Measurements from ENCODE around the gene IQCK. TPM values are rescaled to one million over a fixed set of nuclear protein-coding genes. Genes with fewer than 3 reads are reported as not detected.

Gene IQCK
- total and polyA plus RNA-seq, 2 experiments from 2014 or later = 7.2 to 11.8 TPM

DNA sequence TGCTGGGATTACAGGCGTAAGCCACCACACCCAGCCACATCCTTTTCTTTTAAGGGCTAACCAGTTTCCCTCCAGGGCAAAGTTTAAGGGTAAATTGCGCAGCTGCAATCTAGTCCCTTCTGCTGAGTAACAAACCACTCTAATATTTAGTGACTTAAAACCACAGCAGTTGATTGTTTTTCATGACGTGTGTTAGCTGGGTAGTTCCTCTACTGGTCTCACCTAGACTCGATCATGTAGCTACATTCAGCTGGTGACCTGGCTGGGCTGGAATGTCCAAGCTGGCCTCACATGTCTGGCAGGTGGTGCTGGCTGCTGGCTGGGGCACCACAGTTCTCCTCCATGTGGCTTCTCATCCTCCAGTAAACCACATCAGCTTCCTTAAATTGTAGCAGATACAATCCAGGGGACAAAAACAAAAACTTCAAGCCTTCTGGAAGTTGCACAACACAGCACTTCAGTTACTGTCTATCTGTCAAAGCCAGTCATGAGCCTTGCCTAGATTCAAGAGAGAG is 91.1 kb downstream of the IQCK start:
- Histone ChIP-seq H3K4me3 (no peak overlapping the region), H3K27ac (peak overlapping the region; percentile 87), H3K9me2 (replicated peaks; ENCODE audit: insufficient read depth) (no peaks in the 10 kb centered on the region), H3K4me1 (ENCODE audit: insufficient read depth) (peaks cover 16% of the 10 kb centered on the region), H3K9me3 (ENCODE audit: low read depth) (no peaks in the 10 kb centered on the region), H3K36me3 (replicated peaks; ENCODE audit: insufficient read depth, low read depth) (no peaks in the 10 kb centered on the region), H2AFZ (no peak overlapping the region), H3K27me3 (no peaks in the 10 kb centered on the region), H3K4me2 (no peak overlapping the region), H3K79me2 (no peaks in the 10 kb centered on the region), H4K20me1 (ENCODE audit: insufficient read depth, poor library complexity, severe bottlenecking) (no peaks in the 10 kb centered on the region)
- WGBS (ENCODE audit: low lambda C conversion rate, missing lambda C conversion rate) = 87% methylated on average over 4 of the region's 4 CpGs
- no peak for TF ChIP-seq EZH2phosphoT487 (IDR thresholded peaks at IDR 0.05; ENCODE audit: low read depth, severe bottlenecking, unreplicated experiment)
- TF ChIP-seq EZH2 (IDR thresholded peaks at IDR 0.05; ENCODE audit: borderline replicate concordance) = no peak
- no peak for TF ChIP-seq CTCF (IDR thresholded peaks at IDR 0.05; ENCODE audit: poor library complexity)
- DNase-seq (ENCODE audit: low spot score) = no peak

- no peak for DNase-seq (ENCODE audit: low spot score)
- no peak overlapping the region for H3K4me2 ChIP-seq
- peaks cover 16% of the 10 kb centered on the region for H3K4me1 ChIP-seq (ENCODE audit: insufficient read depth)
- H3K27me3 ChIP-seq = no peaks in the 10 kb centered on the region
- H3K4me3 ChIP-seq = no peak overlapping the region
- H4K20me1 ChIP-seq (ENCODE audit: insufficient read depth, poor library complexity, severe bottlenecking) = no peaks in the 10 kb centered on the region
- peak overlapping the region; percentile 87 for H3K27ac ChIP-seq
- H3K9me2 ChIP-seq (replicated peaks; ENCODE audit: insufficient read depth) = no peaks in the 10 kb centered on the region
- H3K36me3 ChIP-seq (replicated peaks; ENCODE audit: insufficient read depth, low read depth) = no peaks in the 10 kb centered on the region
- TF ChIP-seq EZH2 (IDR thresholded peaks at IDR 0.05; ENCODE audit: borderline replicate concordance) (no peak), EZH2phosphoT487 (IDR thresholded peaks at IDR 0.05; ENCODE audit: low read depth, severe bottlenecking, unreplicated experiment) (no peak), CTCF (IDR thresholded peaks at IDR 0.05; ENCODE audit: poor library complexity) (no peak)
- WGBS (ENCODE audit: low lambda C conversion rate, missing lambda C conversion rate) = 98% methylated on average over 9 of the region's 9 CpGs
- H2AFZ ChIP-seq = no peak overlapping the region
- no peaks in the 10 kb centered on the region for H3K79me2 ChIP-seq
- H3K9me3 ChIP-seq (ENCODE audit: low read depth) = no peaks in the 10 kb centered on the region
Observed at GRCh38 chr16:19809693-19810092, 91.6 kb downstream of the IQCK start.

GRCh38 chr16:19810817-19811731 is 93.0 kb downstream of the IQCK start:
- Histone ChIP-seq H3K9me3 (ENCODE audit: low read depth) (no peaks in the 10 kb centered on the region), H3K27ac (peak overlapping the region; percentile 56), H3K4me3 (no peak overlapping the region), H4K20me1 (ENCODE audit: insufficient read depth, poor library complexity, severe bottlenecking) (no peaks in the 10 kb centered on the region), H3K4me2 (peak overlapping the region; percentile 5), H3K79me2 (no peaks in the 10 kb centered on the region), H3K36me3 (replicated peaks; ENCODE audit: insufficient read depth, low read depth) (no peaks in the 10 kb centered on the region), H3K9me2 (replicated peaks; ENCODE audit: insufficient read depth) (no peaks in the 10 kb centered on the region), H3K4me1 (ENCODE audit: insufficient read depth) (peaks cover 16% of the 10 kb centered on the region), H3K27me3 (no peaks in the 10 kb centered on the region), H2AFZ (no peak overlapping the region)
- DNase-seq (ENCODE audit: low spot score) = peak; percentile 27
- 70% methylated on average over 13 of the region's 13 CpGs for WGBS (ENCODE audit: low lambda C conversion rate, missing lambda C conversion rate)
- no peak for TF ChIP-seq CTCF (IDR thresholded peaks at IDR 0.05; ENCODE audit: poor library complexity)
- TF ChIP-seq EZH2phosphoT487 (IDR thresholded peaks at IDR 0.05; ENCODE audit: low read depth, severe bottlenecking, unreplicated experiment) = no peak
- no peak for TF ChIP-seq EZH2 (IDR thresholded peaks at IDR 0.05; ENCODE audit: borderline replicate concordance)

Measured in hepatocyte (in vitro differentiated cells).